Astrocyte (in vitro differentiated cells and primary cell): ENCODE results near the gene TESPA1.
"Not testable (repeated sequence)": the region's sequence is repeated elsewhere in the genome, so short reads cannot be mapped to it uniquely, and the experiment has no call there.

Source experiments
- EZH2 ChIP-seq: IDR thresholded peaks from 2 replicates; pipeline ENCODE4 v1.6.1; 2012; ENCODE audit warnings: mild to moderate bottlenecking, low read length, inconsistent platforms; ENCODE audit not compliant: insufficient read depth
- TF ChIP-seq, protein P1 (sequence below): IDR thresholded peaks from 2 replicates; pipeline ENCODE4 v1.5.1; 2011; ENCODE audit warnings: low read depth, mild to moderate bottlenecking, inconsistent platforms, low read length, moderate library complexity; ENCODE audit not compliant: insufficient read depth

DNA sequence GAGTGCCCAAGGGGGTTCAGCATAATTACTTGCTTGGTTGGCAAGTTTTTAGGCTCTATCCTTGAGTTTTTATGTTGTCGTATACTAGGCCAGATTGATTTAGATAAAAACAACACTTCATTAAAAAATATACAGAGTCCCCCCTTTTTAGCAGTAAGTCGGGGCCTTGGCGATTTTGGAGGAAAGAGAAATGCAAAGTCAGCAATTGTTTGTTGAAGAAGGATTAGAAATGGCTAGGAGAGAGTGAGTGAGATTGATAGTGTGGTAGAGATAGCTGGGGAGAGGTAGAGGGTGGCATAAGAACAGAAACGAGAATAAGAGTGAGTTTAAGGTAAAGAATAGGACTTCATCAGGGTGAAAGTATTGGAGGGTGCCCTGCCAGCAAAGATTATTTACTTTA, 41.3 kb downstream of the TESPA1 start:
- TF ChIP-seq, protein P1, sequence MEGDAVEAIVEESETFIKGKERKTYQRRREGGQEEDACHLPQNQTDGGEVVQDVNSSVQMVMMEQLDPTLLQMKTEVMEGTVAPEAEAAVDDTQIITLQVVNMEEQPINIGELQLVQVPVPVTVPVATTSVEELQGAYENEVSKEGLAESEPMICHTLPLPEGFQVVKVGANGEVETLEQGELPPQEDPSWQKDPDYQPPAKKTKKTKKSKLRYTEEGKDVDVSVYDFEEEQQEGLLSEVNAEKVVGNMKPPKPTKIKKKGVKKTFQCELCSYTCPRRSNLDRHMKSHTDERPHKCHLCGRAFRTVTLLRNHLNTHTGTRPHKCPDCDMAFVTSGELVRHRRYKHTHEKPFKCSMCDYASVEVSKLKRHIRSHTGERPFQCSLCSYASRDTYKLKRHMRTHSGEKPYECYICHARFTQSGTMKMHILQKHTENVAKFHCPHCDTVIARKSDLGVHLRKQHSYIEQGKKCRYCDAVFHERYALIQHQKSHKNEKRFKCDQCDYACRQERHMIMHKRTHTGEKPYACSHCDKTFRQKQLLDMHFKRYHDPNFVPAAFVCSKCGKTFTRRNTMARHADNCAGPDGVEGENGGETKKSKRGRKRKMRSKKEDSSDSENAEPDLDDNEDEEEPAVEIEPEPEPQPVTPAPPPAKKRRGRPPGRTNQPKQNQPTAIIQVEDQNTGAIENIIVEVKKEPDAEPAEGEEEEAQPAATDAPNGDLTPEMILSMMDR: not testable (repeated sequence)
- not testable (repeated sequence) for TF ChIP-seq EZH2
